ENCODE data around the gene STK10.
"Not testable (repeated sequence)": the region's sequence is repeated elsewhere in the genome, so short reads cannot be mapped to it uniquely, and the experiment has no call there.

The STK10 gene

GRCh38 chr5:172188033-172188892 lies at the start of gene STK10:
TSS of gene STK10 (minus strand) at chr5:172188224. CDS start at chr5:172188042, 182 bp downstream.
- H3K27ac Mint-ChIP-seq, result peak within 1 kb of the TSS; percentile 90 to 96
- DNase-seq (peak; percentile 93 to 94), ATAC-seq (peak; percentile 83)
- peaks cover 5% of the 10 kb centered on the region for H3K27me3 Mint-ChIP-seq
- peak within 1 kb of the TSS; percentile 93 to 100 for H3K4me3 Mint-ChIP-seq
- peaks cover 39% of the 10 kb centered on the region for H3K4me1 Mint-ChIP-seq
- no peaks in the 10 kb centered on the region for H3K9me3 Mint-ChIP-seq

GRCh38 chr5:172235827-172236736 lies 48.1 kb upstream of the STK10 start:
- Mint-ChIP-seq H3K27ac (peak overlapping the region in 1 of 2 donors; percentile 22), H3K4me3 (no peak overlapping the region), H3K4me1 (peaks cover 54% of the 10 kb centered on the region), H3K9me3 (no peaks in the 10 kb centered on the region), H3K27me3 (no peaks in the 10 kb centered on the region)
- ATAC-seq, result no peak
- no peak for DNase-seq

GRCh38 chr5:172235132-172235780 lies 47.2 kb upstream of the STK10 start:
- ATAC-seq (peak; percentile 63), DNase-seq (no peak)
- Mint-ChIP-seq H3K4me3 (peak overlapping the region in 1 of 2 donors; percentile 23), H3K27me3 (no peaks in the 10 kb centered on the region), H3K4me1 (peaks cover 56% of the 10 kb centered on the region), H3K9me3 (no peaks in the 10 kb centered on the region), H3K27ac (no peak overlapping the region)

GRCh38 chr5:172234031-172234430 lies 46.0 kb upstream of the STK10 start:
- DNase-seq (no peak), ATAC-seq (no peak)
- Mint-ChIP-seq H3K27me3 (no peaks in the 10 kb centered on the region), H3K9me3 (no peaks in the 10 kb centered on the region), H3K27ac (no peak overlapping the region), H3K4me3 (no peak overlapping the region), H3K4me1 (peaks cover 52% of the 10 kb centered on the region)

- DNase-seq, result no peak
- H3K4me1 Mint-ChIP-seq, result peaks cover 29% of the 10 kb centered on the region
- no peaks in the 10 kb centered on the region for H3K27me3 Mint-ChIP-seq
- peak overlapping the region; percentile 5 to 6 for H3K4me3 Mint-ChIP-seq
- ATAC-seq, result peak; percentile 82
- no peak overlapping the region for H3K27ac Mint-ChIP-seq
- H3K9me3 Mint-ChIP-seq, result no peaks in the 10 kb centered on the region
Observed at GRCh38 chr5:172229904-172230303, 41.9 kb upstream of the STK10 start.

- no peak for DNase-seq
- peak overlapping the region; percentile 8 to 36 for H3K4me3 Mint-ChIP-seq
Observed at GRCh38 chr5:172224996-172225395, 37.0 kb upstream of the STK10 start.

GRCh38 chr5:172223901-172224873 lies 36.2 kb upstream of the STK10 start:
- Mint-ChIP-seq H3K4me3 (peak overlapping the region; percentile 29 to 36), H3K9me3 (peaks cover 8% of the 10 kb centered on the region in 2 donors), H3K4me1 (peaks cover 40% of the 10 kb centered on the region), H3K27me3 (no peaks in the 10 kb centered on the region), H3K27ac (peak overlapping the region in 1 of 2 donors; percentile 97)
- DNase-seq (peak; percentile 57 to 79), ATAC-seq (peak; percentile 97)

More at GRCh38 chr5:172224996-172225395, 37.0 kb upstream of the STK10 start:
- Mint-ChIP-seq H3K27me3 (no peaks in the 10 kb centered on the region), H3K27ac (no peak overlapping the region), H3K4me1 (peaks cover 45% of the 10 kb centered on the region), H3K9me3 (peaks cover 4 to 8% of the 10 kb centered on the region in 2 donors)
- ATAC-seq, result no peak

GRCh38 chr5:172219296-172219695 lies 31.3 kb upstream of the STK10 start:
- H3K27me3 Mint-ChIP-seq, result no peaks in the 10 kb centered on the region
- DNase-seq (no peak), ATAC-seq (no peak)
- H3K4me3 Mint-ChIP-seq, result no peak overlapping the region
- peaks cover 8 to 14% of the 10 kb centered on the region in 2 donors for H3K9me3 Mint-ChIP-seq
- H3K27ac Mint-ChIP-seq, result no peak overlapping the region
- peaks cover 22% of the 10 kb centered on the region for H3K4me1 Mint-ChIP-seq

- Mint-ChIP-seq H3K4me3 (no peak overlapping the region), H3K27me3 (no peaks in the 10 kb centered on the region), H3K4me1 (no peaks in the 10 kb centered on the region), H3K9me3 (peaks cover 0 to 10% of the 10 kb centered on the region in 2 donors), H3K27ac (no peak overlapping the region)
- ATAC-seq, result no peak
- DNase-seq, result no peak
Observed at GRCh38 chr5:172216345-172216744, 28.3 kb upstream of the STK10 start.

- no peak for ATAC-seq
- no peak overlapping the region for H3K4me3 Mint-ChIP-seq
Observed at GRCh38 chr5:172213126-172213525, 25.1 kb upstream of the STK10 start.

GRCh38 chr5:172211676-172212075 lies 23.7 kb upstream of the STK10 start:
- H3K9me3 Mint-ChIP-seq, result no peaks in the 10 kb centered on the region
- no peaks in the 10 kb centered on the region for H3K27me3 Mint-ChIP-seq
- no peak overlapping the region for H3K27ac Mint-ChIP-seq
- no peak overlapping the region for H3K4me3 Mint-ChIP-seq
- peaks cover 13% of the 10 kb centered on the region for H3K4me1 Mint-ChIP-seq
- ATAC-seq, result no peak
- no peak for DNase-seq

More at GRCh38 chr5:172213126-172213525, 25.1 kb upstream of the STK10 start:
- Mint-ChIP-seq H3K27me3 (no peaks in the 10 kb centered on the region), H3K27ac (no peak overlapping the region), H3K9me3 (peaks cover 0 to 4% of the 10 kb centered on the region in 2 donors), H3K4me1 (no peaks in the 10 kb centered on the region)
- no peak for DNase-seq

GRCh38 chr5:172209714-172210113 lies 21.7 kb upstream of the STK10 start:
- H3K27ac Mint-ChIP-seq, result no peak overlapping the region
- no peaks in the 10 kb centered on the region for H3K9me3 Mint-ChIP-seq
- H3K27me3 Mint-ChIP-seq, result no peaks in the 10 kb centered on the region
- no peak for DNase-seq
- ATAC-seq, result no peak
- H3K4me3 Mint-ChIP-seq, result no peak overlapping the region
- peaks cover 23% of the 10 kb centered on the region for H3K4me1 Mint-ChIP-seq

GRCh38 chr5:172207511-172207910 lies 19.5 kb upstream of the STK10 start:
- no peaks in the 10 kb centered on the region for H3K9me3 Mint-ChIP-seq
- no peaks in the 10 kb centered on the region for H3K27me3 Mint-ChIP-seq
- H3K4me1 Mint-ChIP-seq, result peaks cover 23% of the 10 kb centered on the region
- no peak for ATAC-seq
- H3K27ac Mint-ChIP-seq, result peak overlapping the region in 1 of 2 donors; percentile 51
- H3K4me3 Mint-ChIP-seq, result no peak overlapping the region
- DNase-seq, result no peak

- H3K4me3 Mint-ChIP-seq, H3K9me3 Mint-ChIP-seq, H3K27me3 Mint-ChIP-seq, ATAC-seq, DNase-seq, H3K27ac Mint-ChIP-seq: not testable (repeated sequence)
- H3K4me1 Mint-ChIP-seq, result peaks cover 23% of the 10 kb centered on the region
Observed at GRCh38 chr5:172205984-172206383, 18.0 kb upstream of the STK10 start.
